ENCODE results near the gene LRFN4.

GRCh38 chr11:66904055-66904454 lies 47.2 kb downstream of the LRFN4 start:
- TF ChIP-seq CTCF (IDR thresholded peaks at IDR 0.05; ENCODE audit: insufficient read depth, low read length, poor library complexity, severe bottlenecking) (no peak), EZH2phosphoT487 (conservative IDR thresholded peaks at IDR 0.05; ENCODE audit: low read length) (no peak)
